ENCODE results near the gene TAB3.

GRCh38 chrX:30893206-30893605 is 4.2 kb upstream of the TAB3 start:
- TF ChIP-seq, protein P1, sequence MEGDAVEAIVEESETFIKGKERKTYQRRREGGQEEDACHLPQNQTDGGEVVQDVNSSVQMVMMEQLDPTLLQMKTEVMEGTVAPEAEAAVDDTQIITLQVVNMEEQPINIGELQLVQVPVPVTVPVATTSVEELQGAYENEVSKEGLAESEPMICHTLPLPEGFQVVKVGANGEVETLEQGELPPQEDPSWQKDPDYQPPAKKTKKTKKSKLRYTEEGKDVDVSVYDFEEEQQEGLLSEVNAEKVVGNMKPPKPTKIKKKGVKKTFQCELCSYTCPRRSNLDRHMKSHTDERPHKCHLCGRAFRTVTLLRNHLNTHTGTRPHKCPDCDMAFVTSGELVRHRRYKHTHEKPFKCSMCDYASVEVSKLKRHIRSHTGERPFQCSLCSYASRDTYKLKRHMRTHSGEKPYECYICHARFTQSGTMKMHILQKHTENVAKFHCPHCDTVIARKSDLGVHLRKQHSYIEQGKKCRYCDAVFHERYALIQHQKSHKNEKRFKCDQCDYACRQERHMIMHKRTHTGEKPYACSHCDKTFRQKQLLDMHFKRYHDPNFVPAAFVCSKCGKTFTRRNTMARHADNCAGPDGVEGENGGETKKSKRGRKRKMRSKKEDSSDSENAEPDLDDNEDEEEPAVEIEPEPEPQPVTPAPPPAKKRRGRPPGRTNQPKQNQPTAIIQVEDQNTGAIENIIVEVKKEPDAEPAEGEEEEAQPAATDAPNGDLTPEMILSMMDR (IDR thresholded peaks at IDR 0.05) = no peak
- TF ChIP-seq POLR2A (IDR thresholded peaks at IDR 0.05) = no peak
